Stimulated activated CD4-positive, alpha-beta T cell treated with anti-CD3 and anti-CD28 coated beads, Interleukin-2, amount 100 ng/mL, for 48 hours (primary cell): ENCODE results near the gene MARK2.

Experiments used
- DNase-seq, 2 donors: peaks; one replicate each; pipeline ENCODE4 v3.0.0-alpha.2; 2020

The MARK2 gene

DNA sequence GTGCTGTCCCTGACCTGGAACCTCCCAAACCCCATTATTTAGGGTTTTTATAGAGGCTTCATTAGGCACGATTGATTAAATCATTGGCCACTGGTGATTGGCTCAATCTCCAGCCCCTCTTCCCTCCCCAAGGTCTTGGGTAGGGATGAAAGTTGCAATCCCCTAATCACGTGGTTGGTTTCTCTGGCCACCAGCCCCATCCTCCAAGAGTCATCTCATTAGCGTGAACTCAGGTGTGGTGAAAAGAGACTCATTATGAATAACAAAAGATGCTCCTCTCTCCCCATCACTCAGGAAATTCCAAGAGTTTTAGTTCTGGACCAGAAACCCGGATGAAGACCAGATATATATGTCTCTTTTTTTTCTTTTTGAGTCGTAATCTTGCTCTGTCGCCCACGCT, 7.6 kb upstream of the MARK2 start:
- no peak for DNase-seq

DNA sequence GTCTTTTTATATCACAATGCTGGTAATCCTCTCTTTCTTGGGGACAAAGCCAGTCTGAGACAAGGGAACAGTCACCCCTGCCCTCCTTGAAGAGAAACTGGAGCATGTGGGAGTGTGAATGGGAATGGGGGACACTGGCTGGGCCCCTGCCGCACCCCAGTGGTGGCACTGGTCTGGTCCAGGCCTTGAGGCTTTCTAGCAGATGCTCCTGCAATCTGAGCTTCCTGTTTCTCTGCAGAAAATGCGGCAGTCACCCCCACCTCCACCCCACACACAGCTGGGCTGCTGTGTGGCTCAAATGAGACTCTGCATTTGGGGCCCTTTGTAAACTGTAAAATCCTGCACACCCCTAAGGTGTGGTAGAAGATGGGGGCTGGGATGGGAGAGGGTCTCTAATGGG, 6.6 kb upstream of the MARK2 start:
- DNase-seq, result no peak

DNA sequence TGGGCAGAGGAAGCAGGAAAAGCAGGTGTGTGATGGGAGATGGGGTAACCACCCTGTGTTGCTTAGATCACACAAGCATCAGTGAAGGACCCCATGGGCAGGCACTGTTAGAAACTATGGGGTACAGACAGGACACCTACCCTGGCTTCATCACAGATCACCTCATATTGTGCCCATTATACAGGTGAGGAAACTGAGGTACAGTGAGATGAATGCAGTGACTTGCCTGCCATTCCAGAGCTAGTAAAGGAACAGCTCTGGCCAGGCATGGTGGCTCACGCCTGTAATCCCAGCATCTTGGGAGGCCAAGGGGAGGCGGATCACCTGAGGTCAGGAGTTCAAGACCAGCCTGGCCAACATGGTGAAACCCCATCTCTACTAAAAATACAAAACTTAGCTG, 5.9 kb upstream of the MARK2 start:
- DNase-seq, result no peak

GRCh38 chr11:63834535-63835157, 4.3 kb upstream of the MARK2 start:
- DNase-seq, result no peak

- DNase-seq, result no peak
These were observed 3.8 kb upstream of the MARK2 start for GRCh38 chr11:63835158-63835545.

DNA sequence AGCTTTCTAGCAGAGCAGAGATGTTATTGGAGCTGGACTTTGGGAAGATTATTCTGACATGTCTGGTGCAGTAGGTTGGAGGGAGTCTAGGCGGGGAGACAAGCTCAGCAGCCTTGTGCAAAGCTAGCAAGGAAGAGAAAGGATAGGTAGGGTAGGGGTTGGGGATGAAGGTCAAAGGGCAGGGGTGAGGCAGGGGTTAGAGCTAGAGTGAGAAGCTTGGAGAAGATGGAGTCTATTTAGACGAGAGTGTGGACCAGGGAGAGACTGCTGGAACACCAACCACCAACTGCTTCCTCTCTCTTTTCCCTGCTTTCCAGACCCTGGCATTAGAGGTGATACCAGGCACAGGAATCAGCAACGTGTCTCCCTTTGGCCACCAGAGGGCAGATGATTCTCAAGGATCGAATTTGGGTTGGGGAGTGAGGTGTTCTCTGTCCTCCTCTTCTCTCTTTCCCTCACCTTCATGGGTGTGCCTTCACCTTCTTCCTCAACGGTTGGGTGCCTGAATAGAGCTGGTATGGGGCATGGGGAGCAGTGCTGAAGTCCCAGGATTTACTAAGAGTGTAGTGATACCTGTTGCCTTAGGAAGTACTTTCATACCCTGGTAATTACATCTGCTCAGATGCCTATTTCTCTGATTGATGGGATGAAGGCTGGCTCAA, 1.8 kb upstream of the MARK2 start:
- DNase-seq, result peak; percentile 68 to 74

DNA sequence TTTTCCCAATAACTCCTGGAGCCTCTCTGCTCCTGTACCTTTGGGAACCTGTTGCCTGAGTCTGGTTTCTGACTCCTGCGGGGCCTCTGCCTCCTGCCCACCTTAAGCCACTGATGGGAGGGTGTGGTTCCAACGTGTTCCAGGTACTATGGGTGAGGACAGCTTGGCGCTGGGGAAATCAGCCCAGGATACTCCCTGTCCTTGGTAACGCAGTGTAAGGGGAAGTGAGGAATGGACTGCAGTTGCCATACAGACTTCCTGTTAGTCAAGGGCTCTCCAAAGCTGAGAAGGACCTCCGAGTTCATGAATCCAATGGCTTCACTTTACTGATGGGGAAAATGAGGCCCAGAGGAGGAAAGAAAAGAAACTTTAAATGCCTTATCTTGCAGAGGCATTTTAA, 1.2 kb upstream of the MARK2 start:
- no peak for DNase-seq

DNA sequence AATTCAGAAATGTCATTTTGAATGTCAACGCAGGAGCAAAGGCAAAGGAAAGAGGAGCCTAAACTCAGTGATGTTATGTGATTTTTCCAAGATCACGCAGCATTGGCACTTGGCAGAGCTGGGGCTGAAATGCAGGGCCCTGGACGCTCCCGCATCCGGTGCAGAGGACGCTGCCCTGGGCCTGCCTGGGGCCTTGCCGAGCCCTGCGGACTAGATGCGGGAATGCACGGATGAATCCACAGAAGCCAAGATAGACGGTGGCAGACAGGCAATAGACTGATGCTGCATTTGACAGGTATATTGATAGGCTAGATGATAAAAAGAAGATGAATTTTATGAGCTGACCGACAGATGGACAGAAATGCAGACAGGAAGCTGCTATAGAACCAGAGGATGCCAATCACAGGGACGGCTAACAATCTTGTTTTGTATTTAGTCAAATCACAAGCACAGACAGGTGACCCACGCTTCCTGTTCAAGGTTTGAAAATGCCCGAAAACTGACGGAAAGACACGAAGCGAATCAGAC, 696 bp upstream of the MARK2 start:
- no peak for DNase-seq

- peak in 1 of 2 donors; percentile 15 for DNase-seq
These were observed 822 bp downstream of the MARK2 start for GRCh38 chr11:63839508-63840355.

GRCh38 chr11:63840356-63841060, 1.6 kb downstream of the MARK2 start:
- DNase-seq, result no peak

DNA sequence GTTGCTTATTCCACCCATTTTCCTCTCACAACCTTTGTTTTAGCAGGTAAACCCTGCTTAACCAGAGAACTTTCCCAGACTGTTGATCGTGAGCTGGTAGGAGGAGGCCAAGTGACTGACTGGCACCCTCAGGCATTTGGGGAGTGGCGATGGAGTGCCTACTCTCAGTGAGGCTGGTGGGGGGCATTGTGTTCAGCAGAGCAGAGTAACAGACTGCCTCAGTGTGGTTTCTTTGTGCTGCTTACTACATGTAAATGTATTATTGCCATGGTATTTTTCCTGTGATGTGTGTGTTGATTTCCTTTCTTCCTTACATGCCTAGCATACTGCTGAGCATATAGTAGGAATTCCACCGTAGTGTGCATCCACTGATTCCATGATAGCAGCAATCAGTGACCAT, 2.6 kb downstream of the MARK2 start:
- DNase-seq, result no peak

- DNase-seq, result no peak
These were observed 4.1 kb downstream of the MARK2 start for GRCh38 chr11:63843041-63843440.

DNA sequence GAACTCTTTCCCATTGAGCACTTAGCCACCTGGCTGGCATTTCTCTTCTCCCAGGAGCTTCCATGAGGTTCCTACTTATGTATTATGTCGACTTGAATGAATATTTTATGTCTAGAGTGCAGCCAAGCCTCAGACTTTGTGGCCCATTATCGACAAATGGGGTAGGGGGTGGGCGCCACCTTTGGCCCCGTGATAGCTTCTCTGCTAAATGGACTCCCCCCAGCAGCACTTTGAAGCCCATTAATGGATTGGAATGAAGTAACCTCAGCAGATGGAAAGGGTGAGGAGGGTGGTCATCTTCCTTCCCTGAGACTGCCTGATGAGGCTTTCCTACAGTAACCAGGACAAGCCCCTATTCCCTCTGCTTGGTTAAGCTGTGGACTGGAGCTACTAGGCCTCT, 5.9 kb downstream of the MARK2 start:
- no peak for DNase-seq

GRCh38 chr11:63845303-63845702, 6.4 kb downstream of the MARK2 start:
- DNase-seq, result no peak

- no peak for DNase-seq
These were observed 7.0 kb downstream of the MARK2 start for GRCh38 chr11:63845911-63846310.

DNA sequence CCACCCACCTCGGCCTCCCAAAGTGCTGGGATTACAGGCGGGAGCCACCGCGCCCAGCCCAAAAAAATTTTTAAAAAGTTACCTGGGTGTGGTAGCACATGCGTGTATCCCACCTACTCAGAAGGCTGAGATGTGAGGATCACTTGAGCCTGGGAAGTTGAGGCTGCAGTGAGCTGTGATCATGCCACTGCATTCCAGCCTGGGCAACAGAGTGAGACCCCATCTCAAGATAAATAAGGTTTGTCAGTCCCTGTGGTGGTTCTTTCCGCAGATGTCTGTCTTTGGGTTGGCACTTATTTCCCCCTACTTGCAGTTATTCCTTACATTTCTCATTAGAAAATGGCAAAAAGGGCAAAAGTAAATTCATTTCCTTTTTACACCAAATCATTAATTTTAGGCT, 8.0 kb downstream of the MARK2 start:
- DNase-seq, result no peak

GRCh38 chr11:63847363-63847762, 8.5 kb downstream of the MARK2 start:
- no peak for DNase-seq

DNA sequence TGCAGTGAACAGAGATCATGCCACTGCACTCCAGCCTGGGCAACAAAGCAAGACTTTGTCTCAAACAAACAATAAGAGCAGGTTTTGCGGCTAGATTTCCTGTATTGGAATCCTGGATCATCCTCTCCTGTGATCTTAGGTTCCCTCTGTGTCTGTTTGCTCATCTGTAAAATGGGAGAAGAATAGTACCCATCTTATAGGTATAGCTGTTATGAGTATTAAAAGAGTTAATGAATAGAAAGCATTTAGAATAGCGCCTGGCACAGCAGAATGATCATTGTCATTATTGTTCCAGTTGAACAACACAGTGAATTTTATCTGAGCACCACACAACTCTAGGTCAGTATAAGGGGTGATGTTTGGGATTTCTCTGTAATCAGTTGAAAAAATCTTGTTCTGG, 10.8 kb downstream of the MARK2 start:
- DNase-seq, result no peak

DNA sequence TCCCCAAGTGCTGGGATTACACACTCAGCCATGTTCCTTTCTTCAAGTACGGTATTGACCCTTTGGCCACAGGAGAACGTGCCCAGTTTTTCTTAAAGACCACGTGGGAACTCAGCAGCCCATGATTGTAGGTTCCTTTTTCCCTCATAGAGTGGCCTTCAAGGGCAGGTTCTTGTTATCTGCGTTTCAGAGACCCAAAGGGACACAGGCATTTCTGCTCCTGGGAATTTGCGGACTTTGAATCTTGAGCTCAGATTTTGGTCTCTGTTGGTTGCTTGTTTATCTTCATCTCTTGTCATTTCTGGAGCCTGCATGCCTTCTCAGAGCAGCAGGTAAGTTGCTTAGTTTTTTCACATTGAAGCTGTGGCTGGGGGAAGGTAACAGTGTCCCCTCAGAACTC, 12.0 kb downstream of the MARK2 start:
- DNase-seq, result no peak

DNA sequence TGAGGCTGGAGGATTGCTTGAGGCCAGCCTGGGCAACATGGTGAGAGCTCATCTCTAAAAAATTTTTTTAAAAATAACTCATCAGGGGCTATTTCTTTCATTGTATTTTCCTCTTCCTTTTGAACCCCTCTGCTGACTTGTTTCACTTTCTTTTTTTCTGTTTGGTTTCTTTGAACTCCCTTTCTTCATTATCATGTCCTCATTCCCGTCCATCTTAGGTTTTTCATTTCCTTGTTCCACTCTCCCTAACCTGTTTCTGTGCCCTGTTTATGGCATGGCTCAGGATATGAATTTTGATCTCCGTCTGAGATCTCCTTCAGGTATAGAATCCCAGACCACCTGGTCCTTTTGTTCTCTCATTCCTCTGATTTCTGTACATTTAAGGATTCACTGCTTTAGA, 12.5 kb downstream of the MARK2 start:
- no peak for DNase-seq

DNA sequence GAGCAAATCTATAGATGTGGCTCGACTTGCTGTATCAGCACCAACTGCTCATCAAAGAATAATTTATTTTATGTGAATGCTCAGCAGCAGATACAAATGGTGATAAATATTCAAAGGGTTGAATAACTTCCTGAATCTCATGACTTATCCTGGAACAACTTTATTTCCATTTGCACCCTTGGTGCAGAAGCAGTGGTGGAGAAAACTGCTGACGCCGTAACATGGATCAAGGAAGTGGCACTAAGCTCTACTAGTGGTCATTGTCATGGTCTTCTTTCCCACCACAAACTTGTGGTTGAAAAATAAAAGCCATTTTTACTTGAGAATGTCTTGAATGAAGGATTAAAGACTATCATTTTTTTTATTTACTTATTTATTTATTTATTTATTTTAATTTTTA, 14.6 kb downstream of the MARK2 start:
- no peak for DNase-seq

- DNase-seq, result no peak
These were observed 15.8 kb downstream of the MARK2 start for GRCh38 chr11:63854696-63855095.

DNA sequence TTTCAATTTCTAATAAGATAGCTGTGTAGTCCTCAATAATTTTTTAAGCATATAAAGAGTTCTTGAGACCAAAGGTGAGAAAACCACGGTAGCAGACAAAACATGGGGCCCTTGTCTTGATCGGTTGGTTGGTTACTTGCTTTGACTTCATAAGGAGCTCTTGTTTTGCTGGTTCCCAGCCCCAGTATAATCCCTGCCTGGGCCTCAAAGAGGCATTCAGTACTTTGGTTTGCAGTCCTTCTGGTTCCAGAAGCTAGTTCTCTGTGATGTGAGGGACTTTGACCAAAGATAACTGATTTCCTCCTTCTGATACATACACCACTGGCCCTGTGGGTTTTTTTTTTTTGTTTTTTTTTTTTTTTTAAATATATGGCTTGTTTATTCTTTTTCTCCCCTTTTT, 17.1 kb downstream of the MARK2 start:
- DNase-seq, result no peak
